GM21529 (cell line): Measurements from ENCODE around the gene NCAM1.

Experiments
- ATAC-seq: cut with Tn5 transposase; IDR thresholded peaks from one replicate; pipeline ENCODE4 v1.9.1; 2021; ENCODE audit not compliant: unreplicated experiment

The NCAM1 gene

DNA sequence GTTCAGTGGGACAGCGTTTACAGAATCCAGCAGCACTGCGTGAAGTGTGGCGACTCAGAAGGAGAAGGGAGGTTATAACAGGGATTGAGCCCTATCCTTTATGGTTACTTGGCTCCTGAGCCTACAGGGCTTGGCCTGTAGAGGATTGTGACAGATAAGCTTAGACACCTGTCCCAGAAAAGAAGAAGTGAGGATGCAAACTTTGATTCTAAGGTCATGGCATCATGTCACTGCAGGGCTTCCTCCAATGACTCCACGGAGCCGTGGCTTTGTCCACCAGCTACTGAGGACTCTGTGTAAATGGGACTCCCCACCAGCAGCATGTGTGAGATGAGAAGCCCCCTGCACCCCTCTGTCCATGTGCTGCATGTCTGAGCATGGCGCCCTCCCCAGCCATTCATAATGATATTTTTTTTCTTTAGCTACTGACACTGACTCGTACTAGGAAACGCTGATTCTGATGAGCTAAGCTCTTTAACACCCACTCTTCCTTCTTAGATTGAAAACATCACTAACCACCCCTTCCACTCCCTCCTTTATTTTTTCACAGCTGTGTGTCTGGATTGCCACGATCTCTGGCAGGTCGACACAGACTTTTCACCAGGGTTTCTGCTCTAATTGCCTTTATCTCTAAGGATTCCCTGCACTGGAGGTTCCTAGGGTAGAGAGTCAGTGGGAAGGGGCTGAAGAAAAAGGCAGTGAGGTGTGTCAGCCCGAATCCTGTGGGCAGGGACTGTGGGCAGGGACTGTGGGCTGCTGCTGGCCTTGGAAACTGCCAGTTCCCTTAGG, 287.7 kb downstream of the NCAM1 start:
- ATAC-seq: no peak

DNA sequence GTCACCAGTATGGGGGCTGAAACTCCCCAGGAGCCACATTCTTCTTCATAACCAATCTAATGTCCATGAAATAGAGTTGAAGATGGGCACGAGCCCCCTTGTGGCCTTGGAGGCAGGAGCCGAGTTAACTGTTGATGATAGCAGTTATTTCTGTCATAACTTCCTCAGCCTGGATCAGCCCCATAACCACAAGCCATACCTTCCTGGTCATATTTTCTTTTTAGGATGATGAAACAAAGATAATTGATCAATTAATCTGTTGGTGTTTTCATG, 288.2 kb downstream of the NCAM1 start:
- ATAC-seq: no peak

DNA sequence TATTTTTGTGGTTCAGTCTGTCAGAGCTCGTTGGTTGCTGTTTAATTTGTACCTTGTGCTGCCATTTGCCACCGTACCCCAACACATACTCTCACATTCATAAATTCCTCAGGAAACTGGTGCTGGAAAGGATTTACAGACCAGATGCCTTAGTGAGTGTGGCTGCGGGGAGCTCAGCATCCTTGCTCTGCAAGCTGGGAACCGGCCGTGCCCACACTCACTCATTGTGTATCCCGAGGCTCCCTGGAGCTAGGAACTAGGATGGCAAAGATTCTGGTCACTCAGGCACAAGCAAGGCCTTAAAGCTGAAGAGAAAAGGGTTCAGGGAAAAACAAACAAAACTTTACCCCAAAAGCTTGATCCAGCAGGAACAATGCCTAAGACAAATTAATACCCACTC, 288.6 kb downstream of the NCAM1 start:
- ATAC-seq: no peak

DNA sequence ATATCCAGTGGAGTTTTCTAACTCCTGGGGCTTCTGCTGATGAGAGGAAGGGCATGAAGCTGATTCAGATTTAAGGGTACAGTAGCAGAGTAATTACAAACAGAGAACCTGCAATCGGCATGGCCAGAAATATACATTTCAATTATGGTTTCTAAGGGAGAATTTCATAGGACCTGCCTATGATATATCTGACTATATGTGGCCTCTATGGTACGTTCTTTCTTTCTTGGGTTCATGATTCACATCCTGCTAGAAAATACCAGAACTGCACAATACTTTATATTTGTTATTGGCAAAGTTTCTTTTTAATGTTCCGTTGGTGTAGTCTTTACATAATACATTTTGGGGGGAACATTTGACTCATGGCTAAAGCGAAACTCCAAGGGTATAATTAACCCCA, 290.1 kb downstream of the NCAM1 start:
- ATAC-seq: no peak

DNA sequence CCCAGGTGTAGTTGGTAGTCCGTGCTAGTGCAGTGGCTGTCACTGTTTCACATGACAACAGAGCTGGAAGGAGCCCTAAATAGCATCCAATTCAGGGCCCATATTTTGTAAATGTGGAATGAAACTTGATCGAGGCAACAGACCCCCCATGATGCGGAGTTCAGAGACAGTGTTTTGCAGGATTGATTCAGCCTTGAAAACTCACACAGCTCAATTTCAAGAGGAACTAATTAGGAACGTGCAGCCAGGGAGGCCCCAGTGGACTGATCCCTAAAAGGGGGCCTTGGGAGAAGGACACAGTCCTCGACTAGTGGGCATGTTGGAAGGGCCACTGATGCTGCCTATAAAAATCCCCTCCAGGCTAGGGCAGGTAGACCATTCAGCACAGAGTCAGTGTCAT, 292.2 kb downstream of the NCAM1 start:
- no peak for ATAC-seq

DNA sequence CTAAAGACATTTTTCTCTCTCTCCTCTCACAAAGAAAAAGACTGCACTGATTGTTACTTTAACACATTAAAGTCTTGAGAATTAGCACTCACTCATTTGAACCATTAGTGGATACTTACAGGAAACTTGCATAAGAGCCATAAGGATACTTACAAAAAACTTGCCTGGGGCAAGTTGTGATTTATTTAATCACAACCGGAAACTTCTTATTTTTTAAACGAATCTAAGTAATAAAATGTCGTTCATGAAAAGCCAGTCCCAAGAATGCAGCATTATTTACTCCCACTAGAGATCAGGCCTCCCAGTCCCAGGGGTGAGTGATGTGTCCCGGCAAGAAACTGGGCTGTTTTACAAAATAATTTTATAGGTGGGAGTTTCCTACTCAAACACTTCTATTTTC, 293.9 kb downstream of the NCAM1 start:
- no peak for ATAC-seq

DNA sequence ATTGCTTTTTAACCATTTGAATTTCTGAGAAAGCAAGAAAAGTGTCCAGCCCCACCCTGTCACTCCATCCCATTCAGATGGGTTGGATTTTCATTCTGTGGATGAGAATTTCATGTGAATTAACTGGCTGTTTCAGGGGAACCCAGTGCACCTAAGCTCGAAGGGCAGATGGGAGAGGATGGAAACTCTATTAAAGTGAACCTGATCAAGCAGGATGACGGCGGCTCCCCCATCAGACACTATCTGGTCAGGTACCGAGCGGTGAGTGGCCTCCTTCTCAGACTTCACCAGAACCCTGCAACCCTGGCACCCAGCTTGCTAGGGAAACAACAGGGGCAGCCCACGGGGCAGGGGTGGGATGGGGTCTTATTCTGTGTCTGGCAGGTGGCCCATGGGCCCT, 294.5 kb downstream of the NCAM1 start:
- ATAC-seq: no peak

DNA sequence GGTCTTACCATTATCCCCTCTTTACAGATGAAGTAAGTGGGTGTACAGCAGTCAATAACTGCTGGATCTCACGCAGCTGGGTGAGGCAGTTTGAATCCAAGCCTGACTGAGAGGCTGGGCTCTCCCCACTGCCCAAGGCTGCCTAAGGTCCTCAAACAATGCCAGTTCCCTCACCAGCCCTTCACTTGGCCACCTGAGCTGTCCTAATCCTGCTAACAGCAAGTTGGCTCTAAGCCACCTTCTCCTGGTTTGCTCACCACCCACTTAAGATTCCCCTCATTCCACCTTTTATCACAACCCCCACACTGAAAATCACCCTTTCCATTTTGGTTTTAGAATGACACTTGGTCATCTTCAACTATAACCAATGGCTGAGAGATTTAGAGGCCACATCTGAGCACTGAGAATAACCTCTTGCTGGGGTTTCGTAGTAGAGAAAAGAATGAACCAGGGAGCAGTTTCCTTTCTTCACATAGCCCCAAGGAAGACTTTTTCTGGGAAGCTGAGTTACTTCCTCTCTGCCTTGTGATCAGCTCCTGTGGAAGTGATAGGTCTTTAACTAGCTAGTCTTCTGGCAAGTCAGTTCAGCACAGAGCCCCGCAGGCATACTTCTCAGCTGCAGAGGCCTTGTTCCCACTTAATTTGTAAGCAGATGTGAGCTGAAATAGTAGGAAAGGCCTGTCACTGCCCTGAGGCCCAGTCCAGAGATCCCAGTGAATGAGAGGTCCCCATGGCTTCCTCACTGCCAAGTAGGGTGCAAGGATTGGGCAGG, 295.4 kb downstream of the NCAM1 start:
- no peak for ATAC-seq

DNA sequence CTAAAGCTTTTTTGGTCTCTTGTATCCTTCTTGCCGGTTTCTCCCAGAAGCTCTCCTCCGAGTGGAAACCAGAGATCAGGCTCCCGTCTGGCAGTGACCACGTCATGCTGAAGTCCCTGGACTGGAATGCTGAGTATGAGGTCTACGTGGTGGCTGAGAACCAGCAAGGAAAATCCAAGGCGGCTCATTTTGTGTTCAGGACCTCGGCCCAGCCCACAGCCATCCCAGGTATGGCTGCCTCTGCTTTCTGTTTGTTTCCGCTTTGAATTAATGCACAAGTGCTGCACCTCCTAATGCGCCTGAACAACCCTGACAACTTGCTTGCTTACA, 298.8 kb downstream of the NCAM1 start:
- no peak for ATAC-seq

DNA sequence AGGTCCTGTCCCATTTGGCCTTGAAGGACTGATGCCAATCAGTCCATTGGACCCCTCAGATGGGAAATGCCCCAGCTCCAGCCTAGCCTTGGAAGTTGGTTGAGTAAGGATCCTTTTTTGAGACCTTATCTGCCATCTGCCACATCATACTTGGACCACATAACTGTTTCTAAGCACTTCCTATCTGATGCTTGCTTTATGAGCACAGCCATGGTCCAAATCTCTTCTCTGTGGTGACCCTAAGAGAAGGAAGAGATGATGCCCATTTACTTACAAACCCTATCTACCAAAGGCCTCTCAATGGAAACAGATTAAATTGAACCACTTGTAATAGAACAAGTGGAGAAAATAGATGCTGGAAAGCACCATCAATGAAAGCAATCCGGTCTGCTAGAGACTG, 299.3 kb downstream of the NCAM1 start:
- ATAC-seq: no peak

DNA sequence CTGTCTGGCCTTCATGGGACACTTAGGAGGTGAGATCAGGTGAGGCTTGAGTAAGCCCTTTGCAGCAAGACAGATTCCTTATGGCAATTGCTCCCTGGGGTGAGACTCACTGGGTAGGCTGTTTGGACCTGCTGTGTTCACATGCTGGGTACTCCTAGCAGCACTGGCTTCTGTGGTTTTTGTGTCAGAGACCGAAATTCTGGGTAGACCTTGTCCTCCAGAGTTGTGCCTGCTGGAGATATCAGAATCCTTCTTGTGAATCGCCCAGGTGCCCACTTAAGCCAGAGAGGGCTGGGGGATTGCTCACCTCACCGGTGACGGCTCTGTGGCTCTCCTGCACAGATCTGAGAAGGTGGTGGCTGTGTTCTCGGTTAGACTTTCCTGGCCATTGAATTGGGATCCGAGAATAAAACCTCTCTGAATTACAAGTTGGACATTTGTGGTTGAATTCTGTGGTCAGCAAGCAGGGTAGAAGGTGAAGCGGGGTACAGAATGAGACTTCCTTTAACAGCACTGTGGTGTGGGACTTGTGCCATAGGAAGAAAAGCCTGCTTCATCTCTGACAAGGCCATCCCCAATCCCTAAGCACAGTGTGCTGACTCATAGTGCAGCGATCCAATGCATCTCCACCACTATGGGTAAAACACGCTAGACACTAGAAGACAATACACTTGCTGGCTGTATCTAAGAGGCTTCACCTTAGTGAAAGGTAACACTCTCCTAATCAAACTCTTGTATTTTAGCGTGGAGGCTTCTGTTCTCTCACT, 300.7 kb downstream of the NCAM1 start:
- no peak for ATAC-seq

DNA sequence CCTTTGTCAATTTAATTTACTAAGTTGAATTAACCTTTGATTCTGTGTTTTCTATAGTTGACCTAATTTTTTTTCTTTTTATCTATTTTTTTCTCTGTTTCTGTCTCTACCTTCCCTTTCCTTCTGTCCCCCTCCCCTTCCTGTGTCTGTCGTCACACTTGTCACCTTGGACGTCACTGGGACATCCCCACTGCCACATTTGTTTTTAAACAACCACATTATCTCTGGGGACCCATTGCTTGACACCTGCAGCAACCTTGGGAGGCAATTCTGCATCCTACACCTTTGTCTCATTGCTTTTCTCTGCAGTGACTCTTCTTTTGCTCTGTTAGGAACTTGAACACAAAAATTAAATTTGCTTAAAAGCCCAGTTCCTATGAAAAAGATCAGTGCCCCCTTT, 301.4 kb downstream of the NCAM1 start:
- no peak for ATAC-seq

DNA sequence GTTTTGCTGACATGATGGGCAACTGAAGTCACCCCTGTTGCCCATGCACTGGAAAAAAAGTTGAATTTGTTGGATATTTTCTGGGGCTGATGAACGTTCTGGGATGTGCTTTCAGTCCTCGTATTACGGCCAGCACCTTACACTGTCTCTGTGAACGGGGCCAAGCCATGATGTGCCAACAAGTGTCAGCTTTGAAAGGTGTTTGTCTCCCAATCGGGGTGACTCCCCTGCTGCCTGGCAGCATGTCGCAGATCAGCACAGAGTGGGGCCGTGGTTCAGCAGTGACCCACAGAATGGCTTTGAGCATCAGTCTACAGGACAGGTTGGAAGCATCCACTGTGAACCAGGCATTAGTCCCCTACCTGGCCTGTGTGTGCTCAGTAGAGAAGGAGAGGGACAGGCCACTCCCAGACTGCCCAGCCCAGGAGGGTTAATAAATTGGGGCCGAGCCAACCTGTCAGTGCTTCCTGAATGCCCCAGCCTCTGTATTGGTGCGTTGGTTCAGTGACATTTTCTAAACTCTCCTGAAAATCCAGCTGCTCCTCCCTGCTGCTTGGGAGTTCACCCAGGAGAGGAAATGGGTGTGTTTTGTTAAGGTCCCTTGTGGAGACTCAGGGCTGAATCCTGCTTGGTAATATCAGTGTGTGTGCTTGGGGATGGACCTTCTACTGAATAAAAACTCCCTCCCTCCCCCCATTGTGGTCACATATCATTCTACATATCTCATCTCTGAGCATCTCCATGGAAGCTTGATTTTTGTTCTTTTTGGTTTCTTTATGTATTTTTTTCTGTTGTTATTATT, 302.4 kb downstream of the NCAM1 start:
- ATAC-seq: no peak

DNA sequence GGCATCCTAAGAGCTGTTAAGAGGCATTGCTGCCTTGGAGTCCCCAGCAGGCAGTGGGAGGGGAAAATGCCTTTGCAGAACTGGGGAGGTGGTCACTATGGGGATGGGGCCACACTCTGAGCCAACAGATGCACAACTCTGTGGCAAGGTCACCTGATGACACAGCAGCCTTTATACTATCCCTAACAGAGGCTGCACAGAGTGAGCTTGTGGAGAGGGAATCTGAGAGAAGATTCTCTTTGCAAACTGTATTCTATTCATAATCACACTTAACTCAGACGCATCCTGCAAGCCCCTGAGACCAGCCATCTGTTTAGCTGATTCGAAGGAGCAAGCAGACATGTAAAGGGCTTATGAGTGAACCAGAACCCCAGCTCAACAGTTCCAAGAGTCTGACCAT, 304.1 kb downstream of the NCAM1 start:
- ATAC-seq: no peak

DNA sequence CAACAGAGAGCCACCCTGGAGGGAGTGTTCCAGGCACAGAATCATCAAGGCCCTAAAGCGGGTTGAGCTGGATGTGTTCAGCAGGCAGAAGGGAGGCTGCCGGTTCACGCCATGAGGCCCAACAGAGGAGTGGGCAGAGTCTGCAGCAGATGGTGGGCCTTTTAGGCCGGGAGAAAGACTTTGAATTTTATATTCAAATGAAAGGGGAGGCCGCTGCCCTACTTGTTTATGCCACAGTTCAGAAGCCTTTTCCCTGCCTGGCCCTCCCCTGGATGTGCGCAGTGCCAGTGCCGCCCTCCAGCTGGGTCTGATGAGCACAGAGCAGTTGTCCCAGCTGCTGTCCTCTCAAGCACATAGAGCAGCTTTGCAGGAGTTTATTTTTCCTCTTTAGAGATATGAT, 306.3 kb downstream of the NCAM1 start:
- no peak for ATAC-seq

DNA sequence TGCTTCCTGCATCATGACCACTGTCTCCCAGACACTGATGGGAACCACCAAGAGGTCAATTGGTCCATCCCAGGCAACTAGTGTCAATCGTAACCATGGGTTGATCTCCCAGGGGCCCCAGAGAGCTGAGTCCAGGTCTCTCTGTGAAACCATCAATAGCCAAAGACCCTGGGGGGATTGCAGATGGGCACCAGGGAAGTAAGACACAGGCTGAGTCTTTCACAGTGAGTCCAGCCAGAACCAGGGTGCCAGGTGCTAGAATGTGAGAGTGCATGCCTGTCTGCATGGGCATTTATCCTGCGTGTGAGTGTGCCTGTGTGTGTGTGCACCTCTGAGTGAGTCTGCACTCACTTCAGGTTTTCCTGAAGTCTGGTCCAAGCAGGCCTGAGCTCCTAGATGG, 307.9 kb downstream of the NCAM1 start:
- ATAC-seq: no peak

DNA sequence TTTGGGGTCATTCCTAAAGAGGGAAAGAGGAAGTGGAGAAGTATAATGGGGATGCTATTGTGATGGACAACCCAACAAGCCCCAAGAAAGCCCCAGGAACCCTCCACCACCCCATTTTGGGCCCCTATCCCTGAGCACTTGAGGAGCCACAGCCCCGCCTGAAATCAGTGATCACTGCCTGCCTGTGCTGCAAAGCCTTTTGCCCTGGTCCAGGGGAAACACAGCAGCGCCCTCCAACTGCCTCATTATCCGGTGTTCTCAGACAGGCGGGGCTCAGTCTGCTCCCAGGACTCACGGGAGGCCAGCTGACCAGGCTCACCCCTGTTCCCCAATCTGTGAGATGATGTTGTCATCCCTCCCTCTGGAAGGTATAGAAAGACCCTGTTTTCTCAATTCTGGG, 308.4 kb downstream of the NCAM1 start:
- no peak for ATAC-seq

DNA sequence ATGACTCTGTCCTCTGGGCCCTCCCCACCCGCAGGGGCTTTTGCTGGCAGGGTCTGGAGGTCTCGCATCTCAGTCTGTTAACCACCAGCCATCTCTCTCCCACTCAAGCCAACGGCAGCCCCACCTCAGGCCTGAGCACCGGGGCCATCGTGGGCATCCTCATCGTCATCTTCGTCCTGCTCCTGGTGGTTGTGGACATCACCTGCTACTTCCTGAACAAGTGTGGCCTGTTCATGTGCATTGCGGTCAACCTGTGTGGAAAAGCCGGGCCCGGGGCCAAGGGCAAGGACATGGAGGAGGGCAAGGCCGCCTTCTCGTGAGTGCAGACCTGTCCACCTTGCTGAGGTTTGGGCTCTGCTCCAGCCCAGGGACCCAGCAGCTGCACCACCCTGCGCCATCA, 308.9 kb downstream of the NCAM1 start:
- ATAC-seq: no peak

DNA sequence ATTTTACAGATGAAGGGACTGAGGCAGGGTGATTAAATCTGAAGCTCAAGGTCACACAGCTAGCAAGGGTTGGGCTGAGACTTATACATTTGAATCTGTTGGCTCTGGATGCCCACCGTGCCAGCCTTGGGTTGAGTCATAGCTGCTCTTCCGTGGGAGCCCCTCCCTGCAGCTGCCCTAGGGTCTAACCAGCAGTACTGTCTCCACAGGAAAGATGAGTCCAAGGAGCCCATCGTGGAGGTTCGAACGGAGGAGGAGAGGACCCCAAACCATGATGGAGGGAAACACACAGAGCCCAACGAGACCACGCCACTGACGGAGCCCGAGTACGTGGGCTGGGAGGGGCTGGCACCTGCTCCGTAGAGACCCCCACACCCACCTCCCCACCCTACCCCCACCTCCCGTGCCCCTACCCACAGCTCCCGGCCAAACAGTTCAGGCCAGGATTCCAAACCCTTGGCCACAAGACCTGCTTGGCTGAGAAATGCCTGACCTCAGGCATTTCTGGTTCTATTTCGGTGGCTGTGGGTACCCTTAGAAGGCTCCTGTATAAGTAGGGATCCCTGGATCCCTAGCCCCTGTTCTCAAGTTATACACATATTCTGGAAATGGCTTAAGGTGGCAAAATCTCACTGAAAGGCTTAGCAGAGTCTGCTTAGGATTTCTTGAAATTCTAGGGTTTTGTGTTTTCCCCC, 310.5 kb downstream of the NCAM1 start:
- ATAC-seq: no peak

DNA sequence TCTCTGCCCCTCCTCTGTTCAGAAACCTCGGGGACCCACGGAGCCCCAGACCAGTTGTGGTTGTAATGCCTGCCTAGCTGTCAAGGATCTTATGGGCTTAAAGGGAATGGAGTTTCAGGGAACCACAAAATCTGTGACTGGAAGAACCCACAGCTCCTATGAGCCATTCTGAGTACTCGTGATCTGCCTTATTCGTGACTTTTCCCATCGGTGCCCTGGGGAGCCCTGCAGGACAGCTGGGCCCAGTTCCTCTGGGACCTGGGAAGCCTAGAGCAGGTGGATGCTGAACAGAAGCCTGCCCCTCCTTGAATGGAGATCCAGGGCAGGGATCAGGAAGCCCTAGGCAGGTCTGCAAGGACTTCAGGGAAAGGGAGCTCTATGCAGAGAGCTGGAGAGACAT, 311.1 kb downstream of the NCAM1 start:
- ATAC-seq: no peak
